Umbilical cord (tissue), 2 donors: ENCODE data around the gene FILIP1L. TPM values are rescaled to one million over a fixed set of nuclear protein-coding genes. Genes with fewer than 3 reads are reported as not detected.

ENCODE experiments used
- DNase-seq: peaks from one replicate; pipeline ENCODE4 v3.0.0-alpha.2; 2015; ENCODE audit warnings: low spot score
- total RNA-seq: library from RNA; depleted of rRNA; stranded (reverse); fragments of >200 nt; gene quantifications from one replicate; pipeline ENCODE4 v1.2.3, GENCODE V29; 2014; ENCODE audit warnings: low replicate concordance; ENCODE audit not compliant: insufficient read depth

The FILIP1L gene
- total RNA-seq, 1 donor from 2014 or later: 189 TPM

- DNase-seq: no peak
Observed at GRCh38 chr3:99928771-99929744, 185.2 kb downstream of the FILIP1L start.

DNA sequence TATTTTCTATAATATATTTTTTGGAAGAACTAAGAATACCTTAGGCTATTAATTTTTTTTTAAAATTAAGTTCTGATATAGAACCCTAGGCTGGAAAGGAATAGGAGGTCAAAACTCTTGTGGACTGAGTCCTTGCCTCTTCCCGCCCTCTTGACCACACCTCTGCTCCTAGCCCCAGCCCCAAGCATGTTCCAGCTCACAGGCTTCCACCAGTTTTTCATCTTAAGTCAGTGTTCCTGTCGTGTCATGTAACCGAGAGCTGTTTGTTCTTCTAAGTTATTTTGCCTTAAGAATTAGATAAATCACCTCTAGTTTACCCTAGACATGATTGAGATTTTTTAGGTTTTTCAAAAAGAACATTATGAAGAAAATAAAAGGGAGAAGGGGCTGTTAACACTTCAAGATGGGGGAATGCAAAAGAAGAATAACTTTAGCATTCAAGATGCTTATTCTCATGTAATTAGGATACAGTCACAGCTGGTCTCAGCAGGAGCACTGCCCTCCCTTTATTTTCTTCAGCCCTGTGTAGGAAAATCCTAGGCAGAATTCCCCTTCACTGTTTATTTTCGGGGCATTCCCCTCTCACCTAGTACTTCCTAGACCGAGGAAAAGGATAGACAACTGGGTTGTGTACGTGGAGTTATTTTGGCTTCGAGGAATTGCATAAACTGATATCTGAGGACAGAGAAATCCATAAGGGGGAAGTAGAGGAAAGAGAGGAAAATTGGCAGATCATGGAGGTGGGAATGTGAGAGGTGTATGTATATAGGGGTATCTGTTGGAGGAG, 186.4 kb downstream of the FILIP1L start:
- no peak for DNase-seq

DNA sequence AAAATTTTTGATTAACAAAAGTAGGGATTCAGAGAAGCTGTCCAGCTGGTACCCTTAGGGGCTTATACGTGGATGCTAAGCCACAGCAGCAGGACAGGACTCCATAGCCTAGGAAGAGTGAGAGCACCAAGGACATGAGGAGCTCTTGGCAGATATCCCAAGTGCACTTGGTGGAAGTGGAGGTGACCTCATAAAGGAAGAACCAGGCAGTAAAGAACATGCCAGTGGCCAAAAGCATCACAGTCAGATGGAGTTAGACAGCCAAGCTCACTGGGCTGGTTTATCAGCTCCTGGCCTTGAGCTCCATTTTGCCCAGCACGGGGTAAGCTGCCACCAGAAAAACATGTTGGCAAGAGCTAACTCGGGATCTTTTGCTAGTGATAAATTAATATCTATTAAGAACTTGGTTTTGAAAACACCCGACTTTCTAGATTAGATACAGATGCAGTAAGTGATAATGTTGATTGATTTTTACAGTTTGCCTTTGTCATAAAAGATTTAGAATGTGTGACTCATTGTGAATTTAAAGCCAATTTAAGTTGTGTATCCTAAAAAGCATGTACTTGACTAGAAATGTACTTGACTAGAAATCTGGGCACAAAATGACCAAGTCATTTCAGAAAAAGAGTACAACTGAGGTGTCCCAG, 188.6 kb downstream of the FILIP1L start:
- DNase-seq: peak; percentile 43

- no peak for DNase-seq
Observed at GRCh38 chr3:99923873-99924272, 190.4 kb downstream of the FILIP1L start.

DNA sequence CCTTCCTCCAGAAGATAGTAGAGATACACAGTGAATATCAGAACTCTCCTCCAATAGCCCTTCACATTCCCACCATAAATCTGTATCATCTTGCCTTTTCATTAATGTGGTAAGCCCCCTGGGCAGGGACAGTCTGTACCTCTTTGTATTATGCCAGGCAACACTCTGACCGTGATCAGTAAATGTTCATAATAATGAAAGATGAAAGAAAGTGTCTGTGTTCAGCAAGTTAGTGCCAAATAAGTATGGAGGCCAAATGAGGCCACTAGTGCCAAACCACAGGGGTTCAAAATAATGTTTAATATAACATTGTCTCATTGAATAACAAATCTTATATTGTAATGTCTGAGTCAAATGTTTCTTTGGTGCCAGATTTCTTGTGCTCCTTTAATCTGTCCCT, 192.3 kb downstream of the FILIP1L start:
- DNase-seq: no peak

DNA sequence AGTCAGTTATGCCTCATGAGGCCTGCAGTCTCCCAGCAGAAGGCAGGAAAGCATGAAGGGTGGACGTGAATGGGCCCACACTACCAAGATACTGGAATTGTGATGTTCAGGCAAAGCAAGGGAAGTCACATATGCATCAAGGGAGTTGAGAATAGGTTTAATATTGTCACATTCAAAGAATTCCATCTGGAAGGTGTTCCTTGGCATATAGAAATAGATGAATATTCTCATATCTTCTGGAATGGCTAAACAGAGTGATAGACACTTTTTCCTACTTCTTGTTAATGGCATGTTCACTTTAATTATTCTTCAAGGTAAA, 193.0 kb downstream of the FILIP1L start:
- DNase-seq: no peak

DNA sequence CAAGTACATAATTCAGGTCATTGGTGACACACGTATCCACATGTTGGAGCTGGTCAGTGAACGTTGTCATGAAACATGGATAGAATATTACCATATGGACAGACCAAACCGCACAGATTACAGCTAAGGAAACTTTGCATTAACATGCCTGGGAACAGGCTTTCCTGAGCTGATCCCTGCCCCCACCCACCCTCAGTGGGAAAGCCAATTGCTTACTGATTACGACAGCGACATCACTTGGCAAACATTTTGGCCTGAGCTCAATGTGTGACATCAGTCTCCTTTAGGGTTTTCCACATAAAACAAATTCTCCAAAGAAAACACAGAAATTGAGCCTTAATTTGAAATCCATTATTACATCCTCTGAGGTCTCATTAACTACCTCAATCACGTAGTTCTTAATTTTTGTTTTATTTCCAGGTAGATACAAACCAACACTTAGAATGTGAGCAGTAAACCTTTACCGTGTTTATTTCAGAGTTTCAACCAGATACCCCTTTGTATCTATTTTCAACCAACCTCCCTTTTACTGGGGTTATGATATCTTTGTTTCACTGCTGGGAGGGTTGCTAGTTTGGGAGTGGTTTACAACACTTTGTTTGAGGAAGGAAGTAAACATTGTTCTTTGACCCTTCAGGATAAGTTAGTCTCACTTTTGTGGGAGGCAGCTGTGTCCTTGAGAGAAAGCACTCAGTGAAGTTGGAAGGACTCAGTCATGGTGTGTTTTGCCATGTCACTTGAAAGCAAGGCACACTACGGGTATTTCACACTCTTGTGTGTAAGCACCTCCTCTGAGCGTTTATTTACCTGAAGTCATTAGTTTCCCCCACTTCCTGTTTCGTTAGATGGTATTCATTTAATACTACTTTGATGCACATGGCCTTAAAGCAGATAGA, 193.6 kb downstream of the FILIP1L start:
- DNase-seq: peak; percentile 45

DNA sequence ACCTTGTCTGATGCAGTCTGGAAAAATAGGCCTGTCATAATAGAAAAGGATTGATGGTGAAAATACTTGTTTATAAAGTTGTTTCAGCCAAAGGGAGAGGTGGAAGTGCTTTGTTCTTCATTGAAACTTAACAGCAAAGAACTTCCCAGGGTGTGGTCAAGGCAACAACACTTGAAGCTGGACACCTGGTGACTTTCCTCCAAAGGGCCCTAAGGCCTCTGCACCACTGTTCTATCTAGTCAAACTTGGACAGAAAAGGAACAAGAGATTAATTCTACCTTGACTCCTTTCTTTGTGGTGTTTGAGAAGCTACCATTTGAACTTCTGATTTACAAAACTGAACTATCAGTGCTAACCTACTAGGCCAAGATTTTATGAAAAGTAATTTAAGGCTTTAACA, 194.6 kb downstream of the FILIP1L start:
- no peak for DNase-seq

DNA sequence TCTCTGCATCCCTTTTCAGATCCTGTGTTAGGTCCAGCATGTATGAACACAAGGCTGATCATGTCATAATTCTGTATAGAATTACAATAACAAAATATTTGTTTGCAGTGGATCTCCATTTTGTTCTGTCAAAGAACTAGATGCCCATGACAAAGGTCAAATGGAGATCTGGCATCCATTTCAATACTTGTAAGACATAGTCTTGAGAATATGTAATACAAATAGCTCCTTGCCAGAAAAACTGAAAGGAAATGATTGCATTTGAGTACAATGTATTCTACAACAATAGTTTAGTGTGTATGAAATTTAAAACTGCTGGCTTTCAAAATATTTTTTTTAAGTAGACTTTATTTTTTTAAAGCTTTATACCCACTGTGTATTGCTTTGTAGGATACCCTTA, 195.6 kb downstream of the FILIP1L start:
- DNase-seq: no peak

DNA sequence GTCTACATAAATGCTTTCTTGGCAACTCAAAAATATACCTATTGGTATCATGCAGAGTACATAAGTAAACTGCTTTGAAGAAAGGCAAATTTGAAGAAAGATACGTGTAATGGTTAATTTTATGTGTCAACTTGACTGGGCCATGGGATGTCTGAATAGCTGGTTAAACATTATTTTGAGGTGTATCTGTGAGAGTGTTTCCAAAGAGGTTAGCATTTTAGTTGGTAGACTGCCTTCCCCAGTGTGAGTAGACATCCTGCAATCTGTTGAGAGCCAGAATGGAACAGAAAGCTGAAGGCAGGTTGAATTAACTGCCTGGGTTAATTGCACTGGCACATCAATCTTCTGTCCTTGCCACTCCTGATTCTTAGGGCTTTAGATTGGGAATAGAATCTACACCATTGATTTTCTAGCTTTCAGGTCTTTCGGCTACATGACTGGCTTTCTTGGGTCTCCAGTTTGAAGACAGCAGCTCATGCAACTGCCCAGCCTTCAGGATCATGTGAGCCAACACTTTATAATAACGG, 198.3 kb downstream of the FILIP1L start:
- DNase-seq: no peak

DNA sequence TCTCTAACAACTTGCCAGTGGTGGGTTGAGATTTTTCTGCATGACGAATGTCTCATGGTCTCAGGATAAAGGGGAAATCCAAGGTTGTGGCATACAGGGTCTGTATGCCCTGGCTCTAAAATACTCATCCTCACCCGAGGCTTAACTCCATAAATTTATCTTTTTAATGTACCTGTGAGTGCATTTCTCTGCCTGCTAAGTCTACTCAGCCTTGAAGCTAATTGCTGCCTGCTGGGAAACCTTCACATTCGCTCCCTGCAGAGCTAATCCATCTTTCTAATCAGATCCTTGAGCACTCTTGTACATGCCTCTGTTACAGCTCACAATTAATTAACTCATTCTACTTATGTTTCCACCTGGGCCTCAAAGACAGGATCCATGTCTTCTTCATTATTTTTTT, 202.9 kb downstream of the FILIP1L start:
- peak; percentile 46 for DNase-seq

DNA sequence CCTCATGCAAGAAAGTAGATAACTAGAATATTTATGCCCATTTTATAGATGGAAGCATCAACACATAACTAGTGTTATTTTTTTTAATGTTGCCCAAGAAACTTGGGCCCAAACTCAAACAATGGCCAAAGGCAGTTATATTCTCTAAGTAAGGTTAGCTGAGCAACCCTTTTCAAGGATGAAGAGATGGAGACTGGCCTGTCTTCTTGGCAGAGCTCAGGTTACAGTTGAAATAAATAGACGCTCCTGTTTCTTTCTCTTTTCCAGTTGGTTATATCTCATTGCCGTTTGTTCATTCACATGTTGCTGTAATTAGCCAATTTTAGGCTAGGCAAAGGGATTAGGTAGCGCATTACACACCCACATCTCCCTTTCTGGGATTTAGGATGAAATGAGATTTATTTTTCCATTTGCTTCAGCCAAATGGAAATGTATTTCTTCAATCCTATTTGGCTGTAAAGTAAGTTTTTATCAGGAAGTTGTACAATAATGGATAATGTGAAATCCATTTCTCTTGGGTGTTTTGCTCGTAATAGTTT, 203.5 kb downstream of the FILIP1L start:
- DNase-seq: no peak

- peak; percentile 58 for DNase-seq
Observed at GRCh38 chr3:99909714-99910495, 204.4 kb downstream of the FILIP1L start.

GRCh38 chr3:99907959-99908544, 206.2 kb downstream of the FILIP1L start:
- no peak for DNase-seq

- DNase-seq: no peak
Observed at GRCh38 chr3:99903869-99904268, 210.4 kb downstream of the FILIP1L start.

DNA sequence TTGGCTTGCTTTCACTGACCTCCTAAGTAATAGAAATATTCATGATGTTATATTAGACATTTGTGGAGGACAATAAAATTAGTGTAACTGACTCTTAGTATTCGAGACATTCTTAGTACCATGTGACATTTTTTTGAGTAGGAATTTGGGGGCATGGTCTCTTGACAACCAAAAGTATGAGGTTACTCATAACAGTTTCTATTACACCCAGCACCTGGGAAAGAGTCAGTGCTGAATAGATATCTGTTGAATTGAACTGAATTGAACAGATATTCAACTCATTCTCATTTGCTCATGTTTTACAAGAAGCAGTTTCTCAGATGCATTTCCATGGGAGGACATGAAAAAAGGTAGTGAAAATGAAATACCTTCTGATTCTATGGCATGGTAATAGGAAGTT, 212.2 kb downstream of the FILIP1L start:
- no peak for DNase-seq

DNA sequence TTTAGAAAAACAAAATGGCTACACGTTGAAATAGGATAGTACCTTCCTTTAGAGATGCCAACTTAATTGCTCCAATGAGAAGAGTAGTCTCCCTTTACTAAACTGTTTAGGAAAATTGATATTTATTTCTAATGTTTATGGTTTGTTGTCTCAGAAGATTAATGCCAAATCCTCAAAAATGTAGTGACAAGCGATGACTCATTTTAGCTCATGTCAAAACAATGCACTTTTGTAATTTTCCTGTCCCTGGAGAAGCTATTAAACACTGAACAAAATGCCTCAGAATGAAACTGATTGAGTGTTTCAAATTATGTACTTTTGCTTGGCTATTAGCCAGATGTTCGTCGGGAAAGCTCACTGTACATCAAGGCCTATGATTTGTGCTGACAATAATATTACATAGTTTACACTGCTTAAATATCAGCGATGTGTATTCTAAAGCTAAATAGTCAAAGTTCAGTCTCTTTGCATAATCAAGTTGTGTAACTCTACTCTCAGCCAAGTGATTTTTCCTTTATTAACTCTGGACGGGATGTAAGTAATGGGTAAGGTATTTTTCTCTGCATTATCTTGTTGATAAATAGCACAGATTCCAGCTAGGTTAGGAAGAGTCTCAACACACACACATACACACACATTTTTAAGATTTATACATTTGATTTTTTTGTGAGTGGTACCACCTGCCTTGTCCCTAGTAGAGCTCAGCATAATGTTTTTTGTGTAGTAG, 212.9 kb downstream of the FILIP1L start:
- DNase-seq: no peak

DNA sequence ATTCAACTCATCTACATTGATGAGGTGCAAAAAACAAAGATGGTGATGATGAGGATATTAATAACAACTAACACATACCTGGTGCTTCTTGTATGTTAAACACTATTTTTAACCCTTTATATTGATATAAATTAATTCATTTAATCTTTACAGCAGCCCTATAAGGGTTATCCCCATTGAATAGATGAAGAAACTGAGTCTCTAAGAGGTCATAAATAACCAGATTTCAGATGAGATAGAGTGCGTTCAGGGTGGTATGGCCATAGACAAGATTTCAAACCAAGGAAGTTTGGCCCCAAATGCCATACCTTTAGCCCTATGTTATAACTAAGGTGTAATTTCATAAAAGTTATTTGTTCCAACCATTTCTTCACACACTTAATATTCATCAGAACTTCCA, 214.1 kb downstream of the FILIP1L start:
- no peak for DNase-seq

DNA sequence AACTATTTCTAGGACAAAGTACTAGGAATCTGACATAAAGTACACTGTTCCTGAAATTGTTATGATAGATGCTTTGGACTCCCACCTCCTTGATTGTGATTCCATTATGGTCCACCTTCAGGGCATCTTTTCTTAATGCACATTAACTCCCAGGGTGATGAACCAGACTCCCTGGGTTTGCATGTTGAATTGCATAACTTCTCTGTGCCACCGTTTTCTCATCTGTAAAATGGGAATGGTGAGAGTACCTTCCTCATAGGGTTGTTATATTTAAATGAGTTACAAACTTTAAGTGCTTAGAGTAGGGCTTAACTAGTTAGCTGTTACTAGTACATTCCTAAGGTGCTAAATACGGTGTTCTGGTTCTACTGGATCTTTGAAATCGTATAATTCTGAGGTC, 214.7 kb downstream of the FILIP1L start:
- no peak for DNase-seq
